Colonic mucosa (tissue), 4 donors: ENCODE results near the gene DCLK1. TPM values are rescaled to one million over a fixed set of nuclear protein-coding genes. Genes with fewer than 3 reads are reported as not detected.

Experiments
- DNase-seq: peaks from one replicate; pipeline ENCODE4 v3.0.0-alpha.2; 2020
- H3K27ac ChIP-seq: fragments of 200-600 bp; one replicate; pipeline ENCODE4 v1.8.0; 2021
- H3K27me3 ChIP-seq: fragments of 200-600 bp; one replicate; pipeline ENCODE4 v1.8.0; 2021
- H3K36me3 ChIP-seq: fragments of 200-600 bp; one replicate; pipeline ENCODE4 v1.8.0; 2021
- H3K4me1 ChIP-seq: fragments of 200-600 bp; one replicate; pipeline ENCODE4 v1.8.0; 2021; ENCODE audit warnings: mild to moderate bottlenecking
- H3K4me3 ChIP-seq: fragments of 200-600 bp; one replicate; pipeline ENCODE4 v1.8.0; 2021
- H3K9ac ChIP-seq, 2 donors: one replicate each; pipeline ENCODE4 v1.7.0; 2013; ENCODE audit warnings: control low read depth in 2 of 2, low read depth in 2 of 2, low read length in 2 of 2
- H3K9me3 ChIP-seq: fragments of 200-600 bp; one replicate; pipeline ENCODE4 v1.8.0; 2021
- intact Hi-C: fragments of 100-400 bp; cut with DNase I; formaldehyde crosslinking; loops from one replicate; pipeline ENCODE4 v1.14.1; 2022
- total RNA-seq, 2 donors: library from RNA; stranded (reverse); fragmentation: NEBNext Ultra II Directional in 1 of 2; extraction: Animal tissue kit (Norgen Biotek cat#: 25700) in 1 of 2; gene quantifications; one replicate each; pipeline ENCODE4 v1.2.1, GENCODE V29; 2021
- TF ChIP-seq, protein P1 (sequence below): fragments of 200-600 bp; IDR thresholded peaks from one replicate; pipeline ENCODE4 v1.8.0; 2022; ENCODE audit warnings: antibody characterized with exemption, mild to moderate bottlenecking
- donor health status: healthy.
- donor health status: DM: no; HTN: no; CAD: no.
- donor health status: DM: no; HTN: no; CAD: no.

DCLK1 gene
- total RNA-seq, 2 donors from 2014 or later = 1.5 to 5.0 TPM

DNA sequence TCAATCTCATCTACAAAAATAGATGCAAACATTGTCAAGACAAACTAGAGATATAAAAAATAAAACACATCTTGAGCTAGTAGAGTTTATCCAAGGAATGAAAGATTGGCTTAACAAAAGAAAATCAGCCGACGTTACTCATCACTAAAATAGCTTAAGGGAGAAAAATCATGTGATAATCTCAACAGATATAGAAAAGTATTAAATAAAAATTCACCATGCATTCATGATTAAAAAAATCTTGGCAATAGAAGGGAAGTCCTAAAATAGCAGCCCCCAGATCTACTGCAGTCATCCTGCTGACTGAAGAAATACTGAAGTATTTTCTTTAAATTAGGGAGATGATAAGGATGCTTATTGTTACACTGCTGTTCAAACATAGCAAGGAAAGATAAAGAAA is 12.6 kb upstream of the DCLK1 start:
- Histone ChIP-seq H3K27ac (no peak overlapping the region), H3K4me1 (no peaks in the 10 kb centered on the region), H3K9me3 (no peaks in the 10 kb centered on the region), H3K4me3 (no peak overlapping the region), H3K27me3 (no peaks in the 10 kb centered on the region), H3K9ac (no peak overlapping the region), H3K36me3 (no peaks in the 10 kb centered on the region)
- intact Hi-C loops = no loop called here
- TF ChIP-seq, protein P1, sequence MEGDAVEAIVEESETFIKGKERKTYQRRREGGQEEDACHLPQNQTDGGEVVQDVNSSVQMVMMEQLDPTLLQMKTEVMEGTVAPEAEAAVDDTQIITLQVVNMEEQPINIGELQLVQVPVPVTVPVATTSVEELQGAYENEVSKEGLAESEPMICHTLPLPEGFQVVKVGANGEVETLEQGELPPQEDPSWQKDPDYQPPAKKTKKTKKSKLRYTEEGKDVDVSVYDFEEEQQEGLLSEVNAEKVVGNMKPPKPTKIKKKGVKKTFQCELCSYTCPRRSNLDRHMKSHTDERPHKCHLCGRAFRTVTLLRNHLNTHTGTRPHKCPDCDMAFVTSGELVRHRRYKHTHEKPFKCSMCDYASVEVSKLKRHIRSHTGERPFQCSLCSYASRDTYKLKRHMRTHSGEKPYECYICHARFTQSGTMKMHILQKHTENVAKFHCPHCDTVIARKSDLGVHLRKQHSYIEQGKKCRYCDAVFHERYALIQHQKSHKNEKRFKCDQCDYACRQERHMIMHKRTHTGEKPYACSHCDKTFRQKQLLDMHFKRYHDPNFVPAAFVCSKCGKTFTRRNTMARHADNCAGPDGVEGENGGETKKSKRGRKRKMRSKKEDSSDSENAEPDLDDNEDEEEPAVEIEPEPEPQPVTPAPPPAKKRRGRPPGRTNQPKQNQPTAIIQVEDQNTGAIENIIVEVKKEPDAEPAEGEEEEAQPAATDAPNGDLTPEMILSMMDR = no peak
- DNase-seq = no peak

DNA sequence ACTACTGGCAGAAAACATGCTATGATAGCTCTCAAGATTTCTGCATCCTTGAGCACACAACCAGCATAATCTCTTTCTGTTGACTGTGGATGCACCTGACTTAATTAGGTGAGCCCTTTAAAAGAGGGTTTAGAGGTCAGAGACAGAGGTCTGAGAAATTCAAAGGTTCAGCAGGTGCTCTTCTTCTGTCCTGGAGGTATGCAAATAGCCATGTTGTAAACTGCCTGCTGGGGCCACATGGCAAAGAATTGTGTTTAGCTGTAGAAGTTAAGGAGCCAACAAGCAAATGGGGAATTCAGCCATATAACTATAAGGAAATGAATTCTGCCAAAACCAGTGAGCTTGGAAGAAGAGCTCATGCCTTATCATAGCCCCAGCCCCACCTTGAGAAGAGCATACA is 11.6 kb upstream of the DCLK1 start:
- TF ChIP-seq, protein P1 = no peak
- no peaks in the 10 kb centered on the region for H3K9me3 ChIP-seq
- intact Hi-C loops = no loop called here
- H3K27me3 ChIP-seq = no peaks in the 10 kb centered on the region
- H3K4me1 ChIP-seq = no peaks in the 10 kb centered on the region
- H3K4me3 ChIP-seq = no peak overlapping the region
- H3K27ac ChIP-seq = no peak overlapping the region
- no peaks in the 10 kb centered on the region for H3K36me3 ChIP-seq
- DNase-seq = no peak
- H3K9ac ChIP-seq = no peak overlapping the region

DNA sequence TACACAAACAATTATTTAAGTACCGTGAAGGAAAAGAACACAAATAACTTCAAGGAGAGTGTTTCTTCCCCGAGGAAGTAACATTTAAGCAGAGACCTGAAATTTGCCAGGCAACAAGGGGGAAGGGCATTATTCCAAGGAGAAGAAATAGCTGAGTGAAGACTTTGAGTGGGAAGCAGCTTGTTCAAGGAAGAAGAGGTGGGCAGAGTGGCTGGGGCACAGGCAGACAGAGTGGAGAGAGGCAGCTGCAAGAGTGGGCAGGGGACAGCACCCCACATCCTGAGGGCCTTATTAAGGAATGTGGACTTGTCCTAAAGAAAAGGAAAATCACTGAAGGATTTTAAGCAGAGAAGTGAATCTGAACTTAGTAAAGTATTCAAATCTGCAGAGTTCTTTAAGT is 4.7 kb upstream of the DCLK1 start:
- intact Hi-C loops = no loop called here
- Histone ChIP-seq H3K27me3 (peaks cover 8% of the 10 kb centered on the region), H3K27ac (no peak overlapping the region), H3K36me3 (no peaks in the 10 kb centered on the region), H3K9me3 (no peaks in the 10 kb centered on the region), H3K4me3 (no peak overlapping the region), H3K9ac (no peak overlapping the region), H3K4me1 (no peaks in the 10 kb centered on the region)
- TF ChIP-seq, protein P1 = no peak
- no peak for DNase-seq

DNA sequence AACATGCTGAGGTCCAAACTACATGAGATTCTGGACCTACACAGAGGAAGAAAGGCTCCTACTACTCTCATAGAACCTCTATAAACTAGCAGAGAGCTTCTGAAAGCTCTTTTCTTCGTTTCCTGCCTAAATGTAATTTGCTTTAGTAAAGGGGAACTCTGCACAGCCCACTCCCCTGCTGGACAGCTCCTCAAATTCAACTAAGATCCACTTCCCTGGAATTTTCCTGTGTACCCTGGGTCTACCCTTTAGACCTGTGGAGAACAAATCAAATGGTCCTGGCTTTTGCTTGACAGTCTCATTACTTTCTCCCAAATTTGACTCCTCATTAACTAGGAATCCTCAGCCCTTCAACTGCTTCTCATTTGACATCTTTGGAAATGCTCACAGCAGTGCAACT is 3.5 kb upstream of the DCLK1 start:
- no peaks in the 10 kb centered on the region for H3K9me3 ChIP-seq
- intact Hi-C loops = no loop called here
- peaks cover 8% of the 10 kb centered on the region for H3K27me3 ChIP-seq
- H3K4me3 ChIP-seq = no peak overlapping the region
- H3K36me3 ChIP-seq = no peaks in the 10 kb centered on the region
- DNase-seq = no peak
- H3K9ac ChIP-seq = no peak overlapping the region
- no peak overlapping the region for H3K27ac ChIP-seq
- H3K4me1 ChIP-seq = no peaks in the 10 kb centered on the region
- TF ChIP-seq, protein P1 = no peak

DNA sequence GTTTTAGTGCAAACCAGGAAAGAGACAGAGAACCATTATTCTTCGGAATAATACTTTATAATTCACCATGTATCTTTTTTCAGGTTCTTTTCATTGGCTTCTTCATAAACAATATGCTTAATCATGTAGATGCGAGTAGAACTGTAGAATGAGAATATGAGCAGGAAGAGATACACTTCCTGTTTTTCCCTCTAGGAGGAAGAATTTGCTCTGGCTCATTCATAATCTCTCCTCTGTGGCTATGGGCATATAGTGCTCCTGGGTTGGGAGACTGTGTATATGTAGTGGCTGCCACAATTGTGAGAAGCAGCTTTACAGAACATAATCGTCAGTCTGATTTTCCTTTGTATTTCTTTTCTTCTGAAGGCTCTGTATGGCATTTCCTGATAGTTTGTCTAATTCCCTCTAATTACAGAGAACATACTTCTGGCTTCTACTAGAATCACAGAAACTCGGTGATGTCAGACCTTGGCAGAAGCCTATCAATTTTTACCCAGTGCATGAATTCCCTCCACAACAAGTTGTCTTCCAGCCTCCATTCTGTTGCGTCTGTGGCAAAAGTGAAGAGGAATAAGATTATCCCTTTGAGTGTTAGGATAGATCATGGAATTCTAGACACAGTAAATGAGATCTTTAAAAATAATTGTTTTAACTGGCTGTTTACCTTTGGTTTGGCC is 2.9 kb upstream of the DCLK1 start:
- TF ChIP-seq, protein P1 = no peak
- no peaks in the 10 kb centered on the region for H3K9me3 ChIP-seq
- intact Hi-C loops = no loop called here
- no peak overlapping the region for H3K9ac ChIP-seq
- H3K27me3 ChIP-seq = peaks cover 8% of the 10 kb centered on the region
- H3K4me3 ChIP-seq = no peak overlapping the region
- no peak overlapping the region for H3K27ac ChIP-seq
- no peak for DNase-seq
- H3K4me1 ChIP-seq = no peaks in the 10 kb centered on the region
- no peaks in the 10 kb centered on the region for H3K36me3 ChIP-seq
